Activated T-helper 2 cell treated with anti-CD3 and anti-CD28 coated beads, Interferon-gamma antibody, Interleukin-2, Interleukin-4, amounts not matched to agents 10 μg/mL and 5 μg/mL and 100 μg/mL, durations not matched to agents 14 hours and 24 hours and 36 hours (primary cell): ENCODE data around the gene FADS6. TPM values are rescaled to one million over a fixed set of nuclear protein-coding genes. Genes with fewer than 3 reads are reported as not detected.

Experiments
- DNase-seq: peaks from one replicate; pipeline ENCODE4 v3.0.0; 2021; ENCODE audit warnings: low spot score
- H3K27ac Mint-ChIP-seq: one replicate; pipeline ENCODE4 v1.8.0; 2021; ENCODE audit warnings: mixed read lengths
- H3K27me3 Mint-ChIP-seq: one replicate; pipeline ENCODE4 v1.8.0; 2021; ENCODE audit warnings: low read depth, mixed read lengths
- H3K36me3 Mint-ChIP-seq: one replicate; pipeline ENCODE4 v1.8.0; 2021; ENCODE audit warnings: low read depth, mixed read lengths
- H3K4me1 Mint-ChIP-seq: one replicate; pipeline ENCODE4 v1.8.0; 2021; ENCODE audit warnings: low read depth, mixed read lengths
- H3K4me3 Mint-ChIP-seq: one replicate; pipeline ENCODE4 v1.8.0; 2021; ENCODE audit warnings: low read depth, mild to moderate bottlenecking, moderate library complexity, mixed read lengths
- H3K9me3 Mint-ChIP-seq: one replicate; pipeline ENCODE4 v1.8.0; 2021; ENCODE audit warnings: mixed read lengths
- intact Hi-C: fragments of 100-400 bp; cut with micrococcal nuclease; formaldehyde crosslinking; loops from one replicate; pipeline ENCODE4 v1.15.1; 2023
- total RNA-seq: library from RNA; stranded (reverse); gene quantifications from 2 replicates; pipeline ENCODE4 v1.2.3, GENCODE V29; 2022

FADS6 gene
- total RNA-seq, 1 donor from 2014 or later, result not detected

GRCh38 chr17:74857191-74857590, 36.2 kb downstream of the FADS6 start:
- no peaks in the 10 kb centered on the region for H3K9me3 Mint-ChIP-seq
- intact Hi-C loops, result no loop called here
- H3K4me1 Mint-ChIP-seq, result peaks cover 11% of the 10 kb centered on the region
- no peak overlapping the region for H3K4me3 Mint-ChIP-seq
- DNase-seq, result no peak
- peaks cover 62% of the 10 kb centered on the region for H3K27me3 Mint-ChIP-seq
- H3K27ac Mint-ChIP-seq, result no peak overlapping the region
- no peaks in the 10 kb centered on the region for H3K36me3 Mint-ChIP-seq

GRCh38 chr17:74856112-74856511, 37.3 kb downstream of the FADS6 start:
- Mint-ChIP-seq H3K4me1 (peaks cover 9% of the 10 kb centered on the region), H3K36me3 (no peaks in the 10 kb centered on the region), H3K4me3 (no peak overlapping the region), H3K27ac (no peak overlapping the region), H3K27me3 (peaks cover 58% of the 10 kb centered on the region), H3K9me3 (no peaks in the 10 kb centered on the region)
- intact Hi-C loops, result no loop called here
- no peak for DNase-seq

DNA sequence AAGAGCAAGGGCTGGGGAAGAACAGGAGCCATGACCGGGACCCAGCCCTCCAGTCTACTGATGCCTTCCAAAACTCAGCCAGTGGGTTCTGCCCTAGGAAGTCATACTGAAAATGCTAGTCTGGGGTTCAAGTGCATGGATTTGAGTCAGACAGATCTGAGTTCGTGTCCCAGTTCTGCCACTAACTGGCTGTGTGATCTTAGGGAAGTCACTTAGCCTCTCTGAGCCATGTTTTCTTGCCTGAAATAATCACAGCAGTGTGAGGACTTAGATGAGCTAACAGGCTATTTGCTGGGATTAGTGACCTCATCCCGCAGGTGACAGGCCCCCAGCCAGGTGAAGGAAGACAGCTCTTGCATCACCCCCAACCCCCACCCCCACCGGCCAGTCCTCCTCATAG, 38.1 kb downstream of the FADS6 start:
- H3K4me1 Mint-ChIP-seq, result peaks cover 9% of the 10 kb centered on the region
- no peak for DNase-seq
- no peaks in the 10 kb centered on the region for H3K36me3 Mint-ChIP-seq
- no peak overlapping the region for H3K27ac Mint-ChIP-seq
- no peak overlapping the region for H3K4me3 Mint-ChIP-seq
- H3K27me3 Mint-ChIP-seq, result peaks cover 57% of the 10 kb centered on the region
- no peaks in the 10 kb centered on the region for H3K9me3 Mint-ChIP-seq
- intact Hi-C loops, result no loop called here

DNA sequence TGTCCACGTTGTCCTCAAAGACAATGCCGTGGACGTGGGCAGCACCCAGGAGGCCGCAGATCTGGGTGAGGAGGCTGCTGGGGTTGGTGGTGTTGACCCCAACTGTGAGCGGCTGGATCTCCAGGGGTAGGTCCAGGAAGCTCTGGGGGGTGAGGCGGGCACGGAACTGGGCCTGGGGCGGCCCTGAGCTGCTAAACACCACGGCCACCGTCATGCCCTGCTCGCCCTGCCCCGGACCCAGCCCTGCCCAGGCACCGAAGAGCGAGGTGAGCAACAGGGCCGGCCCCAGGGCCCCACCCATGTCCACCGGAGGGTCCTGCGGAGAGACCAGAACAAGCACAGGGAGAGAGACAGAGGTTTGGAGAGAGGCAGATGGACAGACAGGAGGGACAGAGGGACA, 38.6 kb downstream of the FADS6 start:
- Mint-ChIP-seq H3K27me3 (peaks cover 55% of the 10 kb centered on the region), H3K36me3 (no peaks in the 10 kb centered on the region), H3K4me3 (no peak overlapping the region), H3K9me3 (no peaks in the 10 kb centered on the region), H3K4me1 (peaks cover 8% of the 10 kb centered on the region), H3K27ac (no peak overlapping the region)
- DNase-seq, result no peak
- intact Hi-C loops, result no loop called here

DNA sequence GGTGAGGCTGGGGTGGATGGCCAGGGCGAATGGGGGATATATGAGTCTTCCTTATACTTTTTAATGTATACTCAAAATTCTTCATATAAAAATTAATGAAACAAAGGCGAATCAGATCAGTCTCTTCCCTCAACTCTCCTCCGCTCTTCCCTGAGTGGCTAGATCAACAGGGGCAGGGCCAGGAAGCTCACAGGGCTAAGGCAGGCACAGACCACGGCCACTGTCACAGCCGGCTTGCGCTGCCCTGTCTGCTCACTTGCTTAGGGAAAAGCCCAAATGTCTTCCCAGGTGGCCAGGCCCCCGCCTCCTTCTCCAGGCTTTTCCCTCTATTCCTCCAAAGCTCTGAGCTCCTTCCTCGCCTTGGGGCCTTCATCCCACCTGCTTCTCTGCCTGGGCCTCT, 39.8 kb downstream of the FADS6 start:
- peaks cover 47% of the 10 kb centered on the region for H3K27me3 Mint-ChIP-seq
- H3K4me3 Mint-ChIP-seq, result peak overlapping the region; percentile 14
- H3K27ac Mint-ChIP-seq, result no peak overlapping the region
- intact Hi-C loops, result no loop called here
- H3K4me1 Mint-ChIP-seq, result peaks cover 8% of the 10 kb centered on the region
- H3K36me3 Mint-ChIP-seq, result no peaks in the 10 kb centered on the region
- no peak for DNase-seq
- H3K9me3 Mint-ChIP-seq, result no peaks in the 10 kb centered on the region

DNA sequence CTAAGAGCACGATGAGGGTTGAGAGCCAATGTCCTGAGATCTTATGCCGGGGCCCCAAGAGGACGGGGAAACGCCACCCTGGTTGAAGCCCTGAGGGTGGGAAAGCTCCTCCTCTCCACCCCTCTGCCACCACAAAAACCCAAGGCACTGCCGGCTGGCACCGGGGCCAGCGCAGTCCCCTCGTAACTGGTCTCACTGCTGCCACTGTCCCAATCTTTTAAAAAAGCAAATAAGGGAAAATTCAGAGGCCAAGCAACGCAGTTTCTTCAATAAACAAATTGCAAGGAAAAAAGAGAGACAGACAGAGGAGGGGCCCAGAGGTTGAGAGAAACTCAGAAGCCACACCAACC, 40.4 kb downstream of the FADS6 start:
- no peak for DNase-seq
- peaks cover 44% of the 10 kb centered on the region for H3K27me3 Mint-ChIP-seq
- intact Hi-C loops, result no loop called here
- no peaks in the 10 kb centered on the region for H3K9me3 Mint-ChIP-seq
- no peaks in the 10 kb centered on the region for H3K36me3 Mint-ChIP-seq
- peaks cover 8% of the 10 kb centered on the region for H3K4me1 Mint-ChIP-seq
- H3K27ac Mint-ChIP-seq, result no peak overlapping the region
- H3K4me3 Mint-ChIP-seq, result peak overlapping the region; percentile 78

GRCh38 chr17:74852237-74853047, 41.0 kb downstream of the FADS6 start:
- intact Hi-C loops, result loop anchor here (1.0 kb wide), 1 partner anchor 21 kb away; no protein-coding TSS in a partner anchor
- Mint-ChIP-seq H3K27me3 (peaks cover 39% of the 10 kb centered on the region), H3K27ac (no peak overlapping the region), H3K9me3 (no peaks in the 10 kb centered on the region), H3K36me3 (no peaks in the 10 kb centered on the region), H3K4me3 (peak overlapping the region; percentile 78), H3K4me1 (peaks cover 8% of the 10 kb centered on the region)
- peak; percentile 59 for DNase-seq

DNA sequence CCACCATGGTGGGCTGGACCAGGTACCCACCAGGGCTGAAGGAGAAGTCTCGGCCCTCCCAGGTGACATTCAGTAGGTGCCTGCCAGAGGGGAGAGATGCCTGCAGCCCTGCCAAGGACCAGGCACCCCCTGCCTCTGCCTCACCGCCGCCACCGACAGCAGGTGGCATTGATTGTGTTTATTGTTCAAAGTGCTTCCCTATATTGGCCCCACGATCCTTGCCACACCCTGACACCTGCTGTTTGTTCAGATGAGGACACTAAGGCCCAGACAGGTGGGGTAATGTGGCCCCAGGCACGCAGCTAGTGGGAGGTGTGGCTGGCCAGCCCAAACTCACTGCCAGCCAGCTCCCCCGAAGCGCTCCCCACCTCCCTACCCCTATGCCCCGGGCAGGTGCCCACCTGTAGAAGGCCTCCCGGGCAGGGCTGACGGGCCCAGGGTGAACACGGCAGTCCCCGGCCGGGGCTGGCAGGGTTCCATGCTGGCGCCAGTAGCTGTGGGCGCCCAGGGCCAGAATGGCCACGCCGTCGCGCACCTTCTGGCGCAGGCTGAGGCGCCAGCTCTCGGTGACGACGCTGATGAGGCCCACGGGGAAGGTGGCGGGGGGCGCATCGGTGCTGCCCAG, 41.7 kb downstream of the FADS6 start:
- no peaks in the 10 kb centered on the region for H3K9me3 Mint-ChIP-seq
- no peak for DNase-seq
- no peaks in the 10 kb centered on the region for H3K36me3 Mint-ChIP-seq
- H3K4me1 Mint-ChIP-seq, result peaks cover 8% of the 10 kb centered on the region
- peaks cover 32% of the 10 kb centered on the region for H3K27me3 Mint-ChIP-seq
- intact Hi-C loops, result loop anchor here (1.0 kb wide), 1 partner anchor 22 kb away; no protein-coding TSS in a partner anchor
- H3K27ac Mint-ChIP-seq, result no peak overlapping the region
- H3K4me3 Mint-ChIP-seq, result no peak overlapping the region

- no peak overlapping the region for H3K4me3 Mint-ChIP-seq
Observed at GRCh38 chr17:74850914-74851313, 42.5 kb downstream of the FADS6 start.

GRCh38 chr17:74850310-74850709, 43.1 kb downstream of the FADS6 start:
- Mint-ChIP-seq H3K27ac (no peak overlapping the region), H3K27me3 (peaks cover 20% of the 10 kb centered on the region), H3K9me3 (no peaks in the 10 kb centered on the region), H3K4me3 (no peak overlapping the region), H3K36me3 (no peaks in the 10 kb centered on the region), H3K4me1 (peaks cover 8% of the 10 kb centered on the region)
- intact Hi-C loops, result no loop called here
- no peak for DNase-seq

More at GRCh38 chr17:74850914-74851313, 42.5 kb downstream of the FADS6 start:
- DNase-seq, result no peak
- Mint-ChIP-seq H3K27ac (no peak overlapping the region), H3K9me3 (no peaks in the 10 kb centered on the region), H3K36me3 (no peaks in the 10 kb centered on the region), H3K4me1 (peaks cover 8% of the 10 kb centered on the region), H3K27me3 (peaks cover 25% of the 10 kb centered on the region)
- intact Hi-C loops, result no loop called here

GRCh38 chr17:74848656-74849399, 44.6 kb downstream of the FADS6 start:
- Mint-ChIP-seq H3K27ac (no peak overlapping the region), H3K9me3 (no peaks in the 10 kb centered on the region), H3K36me3 (no peaks in the 10 kb centered on the region), H3K27me3 (peaks cover 16% of the 10 kb centered on the region), H3K4me3 (no peak overlapping the region), H3K4me1 (peaks cover 8% of the 10 kb centered on the region)
- intact Hi-C loops, result no loop called here
- DNase-seq, result no peak

GRCh38 chr17:74846621-74847020, 46.8 kb downstream of the FADS6 start:
- no peak overlapping the region for H3K4me3 Mint-ChIP-seq
- H3K27ac Mint-ChIP-seq, result no peak overlapping the region
- no peaks in the 10 kb centered on the region for H3K4me1 Mint-ChIP-seq
- intact Hi-C loops, result no loop called here
- H3K36me3 Mint-ChIP-seq, result no peaks in the 10 kb centered on the region
- peaks cover 13% of the 10 kb centered on the region for H3K27me3 Mint-ChIP-seq
- no peak for DNase-seq
- no peaks in the 10 kb centered on the region for H3K9me3 Mint-ChIP-seq

DNA sequence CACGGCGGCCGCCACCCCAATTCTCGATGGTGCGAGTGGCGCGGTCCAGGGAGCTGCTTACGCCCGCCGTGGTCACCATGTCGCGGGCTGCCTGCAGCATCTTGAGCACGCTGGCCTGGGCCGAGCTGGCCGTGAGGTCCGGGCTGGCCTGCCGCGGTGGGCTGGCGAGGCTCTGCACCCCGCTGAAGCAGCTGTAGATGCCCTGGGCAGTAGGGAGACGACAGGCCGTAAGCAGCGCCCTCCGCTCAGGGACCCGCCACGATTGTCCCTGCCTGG, 50.1 kb downstream of the FADS6 start:
- H3K27me3 Mint-ChIP-seq, result peaks cover 15% of the 10 kb centered on the region
- no peak overlapping the region for H3K4me3 Mint-ChIP-seq
- H3K9me3 Mint-ChIP-seq, result no peaks in the 10 kb centered on the region
- DNase-seq, result no peak
- H3K4me1 Mint-ChIP-seq, result peaks cover 5% of the 10 kb centered on the region
- H3K27ac Mint-ChIP-seq, result no peak overlapping the region
- intact Hi-C loops, result no loop called here
- peaks cover 3% of the 10 kb centered on the region for H3K36me3 Mint-ChIP-seq
